Liver (tissue), 9 donors: Measurements from ENCODE around the gene LATS2. TPM values are rescaled to one million over a fixed set of nuclear protein-coding genes. Genes with fewer than 3 reads are reported as not detected.

ENCODE experiments used
- DNase-seq: peaks from one replicate; pipeline ENCODE4 v3.0.0-alpha.2; 2017; ENCODE audit warnings: low spot score
- H3K27ac ChIP-seq, 2 donors: one replicate each; pipeline ENCODE4 v1.7.0; 2013; ENCODE audit warnings: inconsistent platforms in 2 of 2, low read length in 2 of 2, control low read depth in 1 of 2, low read depth in 1 of 2, mild to moderate bottlenecking in 1 of 2
- H3K27me3 ChIP-seq, 4 donors: one replicate each; pipeline versions ENCODE4 v1.6.1 to v1.7.0; 2013; ENCODE audit warnings: low read length in 3 of 4, inconsistent platforms in 1 of 4, mild to moderate bottlenecking in 1 of 4, moderate library complexity in 1 of 4; ENCODE audit not compliant: control insufficient read depth in 4 of 4, insufficient read depth in 4 of 4
- H3K36me3 ChIP-seq, 4 donors: one replicate each; pipeline versions ENCODE4 v1.6.1 to v1.7.0; 2013; ENCODE audit warnings: low read length in 3 of 4, mild to moderate bottlenecking in 3 of 4, low read depth in 1 of 4, moderate library complexity in 1 of 4; ENCODE audit not compliant: control insufficient read depth in 4 of 4, insufficient read depth in 3 of 4
- H3K4me1 ChIP-seq, 4 donors: one replicate each; pipeline versions ENCODE4 v1.6.1 to v1.7.0; 2013; ENCODE audit warnings: low read length in 3 of 4, mild to moderate bottlenecking in 3 of 4, moderate library complexity in 1 of 4; ENCODE audit not compliant: control insufficient read depth in 4 of 4, insufficient read depth in 4 of 4
- H3K4me3 ChIP-seq, 3 donors: one replicate each; pipeline versions ENCODE4 v1.6.1 to v1.7.0; 2013; ENCODE audit warnings: low read length in 3 of 3, control low read depth in 1 of 3, low read depth in 1 of 3, mild to moderate bottlenecking in 1 of 3
- H3K9ac ChIP-seq, 2 donors: one replicate each; pipeline ENCODE4 v1.7.0; 2013; ENCODE audit warnings: low read length in 2 of 2, mild to moderate bottlenecking in 2 of 2, moderate library complexity in 2 of 2, control low read depth in 1 of 2, low read depth in 1 of 2
- H3K9me3 ChIP-seq, 4 donors: one replicate each; pipeline versions ENCODE4 v1.6.1 to v1.7.0; 2013; ENCODE audit warnings: low read length in 3 of 4; ENCODE audit not compliant: control insufficient read depth in 4 of 4
- EGR1 ChIP-seq, 2 donors: IDR thresholded peaks; 2 replicates each; pipeline ENCODE4 v1.6.1; 2016 to 2018; ENCODE audit warnings: antibody characterized with exemption in 2 of 2, low read depth in 2 of 2
- FOXA1 ChIP-seq: IDR thresholded peaks from 2 replicates; pipeline ENCODE4 v1.6.1; 2016; ENCODE audit warnings: antibody characterized with exemption
- FOXA2 ChIP-seq: IDR thresholded peaks from 2 replicates; pipeline ENCODE4 v1.6.1; 2016; ENCODE audit warnings: antibody characterized with exemption
- GABPA ChIP-seq, 2 donors: IDR thresholded peaks in 1 of 2; conservative IDR thresholded peaks in 1 of 2; 2 replicates each; pipeline ENCODE4 v1.6.1; 2016; ENCODE audit warnings: antibody characterized with exemption in 2 of 2, mild to moderate bottlenecking in 1 of 2, moderate library complexity in 1 of 2
- HNF4A ChIP-seq, 2 donors: conservative IDR thresholded peaks; 2 replicates each; pipeline ENCODE4 v1.6.1; 2016; ENCODE audit warnings: antibody characterized with exemption in 2 of 2, mild to moderate bottlenecking in 2 of 2
- HNF4G ChIP-seq: IDR thresholded peaks from 2 replicates; pipeline ENCODE4 v1.6.1; 2016; ENCODE audit warnings: antibody characterized with exemption
- JUND ChIP-seq, 2 donors: IDR thresholded peaks; 2 replicates each; pipeline ENCODE4 v1.6.1; 2016; ENCODE audit warnings: antibody characterized with exemption in 2 of 2
- NR2F2 ChIP-seq: IDR thresholded peaks from 2 replicates; pipeline ENCODE4 v1.6.1; 2016; ENCODE audit warnings: antibody characterized with exemption
- RAD21 ChIP-seq, 2 donors: IDR thresholded peaks; 2 replicates each; pipeline ENCODE4 v1.6.1; 2016; ENCODE audit warnings: antibody characterized with exemption in 2 of 2, mild to moderate bottlenecking in 2 of 2
- RXRA ChIP-seq, 2 donors: IDR thresholded peaks; 2 replicates each; pipeline ENCODE4 v1.6.1; 2017 to 2018; ENCODE audit warnings: antibody characterized with exemption in 2 of 2, mild to moderate bottlenecking in 1 of 2
- SP1 ChIP-seq: IDR thresholded peaks from 2 replicates; pipeline ENCODE4 v1.6.1; 2018; ENCODE audit warnings: antibody characterized with exemption, mild to moderate bottlenecking
- TAF1 ChIP-seq: conservative IDR thresholded peaks from 2 replicates; pipeline ENCODE4 v1.6.1; 2016; ENCODE audit warnings: antibody characterized with exemption, mild to moderate bottlenecking
- YY1 ChIP-seq: IDR thresholded peaks from 2 replicates; pipeline ENCODE4 v1.6.1; 2016; ENCODE audit warnings: antibody characterized with exemption, mild to moderate bottlenecking
- ZBTB33 ChIP-seq: IDR thresholded peaks from 2 replicates; pipeline ENCODE4 v1.6.1; 2016; ENCODE audit warnings: antibody characterized with exemption
- WGBS: extraction: QIAGEN DNeasy Blood & Tissue Kit; methylation state at CpG from one replicate; pipeline ENCODE4 v1.1.7; 2013; 5-methylcytosine and 5-hydroxymethylcytosine counted together
- polyA plus RNA-seq, 2 donors: library from polyadenylated mRNA; stranded (reverse) in 1 of 2; unstranded in 1 of 2; fragments of 200-250 nt in 1 of 2; fragments of >200 nt in 1 of 2; fragmentation: Nextera tagmentation in 1 of 2; extraction: Ambion mirVana in 1 of 2; gene quantifications; one replicate each; pipeline versions ENCODE4 v1.2.1 to v1.2.3, GENCODE V29; 2013 to 2015
- total RNA-seq, 2 donors: library from RNA; depleted of rRNA; stranded (reverse); fragments of >200 nt; gene quantifications; one replicate each; pipeline ENCODE4 v1.2.3, GENCODE V29; 2014
- TF ChIP-seq, protein P1 (sequence below): IDR thresholded peaks from 2 replicates; pipeline ENCODE4 v1.6.1; 2016; ENCODE audit warnings: antibody characterized with exemption
- TF ChIP-seq, protein P2 (sequence below): IDR thresholded peaks from 2 replicates; pipeline ENCODE4 v1.6.1; 2016; ENCODE audit warnings: antibody characterized with exemption
- TF ChIP-seq, protein P3 (sequence below): fragments of 150-350 bp; IDR thresholded peaks from 2 replicates; pipeline ENCODE4 v1.5.1; 2017; ENCODE audit warnings: improper control_type of control experiment, low read depth, low read length; ENCODE audit not compliant: missing input control
- donor health status: healthy.
- donor health status: healthy.
- donor health status: healthy.
- donor health status: healthy.
- donor health status: healthy.

Gene LATS2
- total and polyA plus RNA-seq, 4 donors, result 1.6 to 7.0 (median 4.4) TPM

DNA sequence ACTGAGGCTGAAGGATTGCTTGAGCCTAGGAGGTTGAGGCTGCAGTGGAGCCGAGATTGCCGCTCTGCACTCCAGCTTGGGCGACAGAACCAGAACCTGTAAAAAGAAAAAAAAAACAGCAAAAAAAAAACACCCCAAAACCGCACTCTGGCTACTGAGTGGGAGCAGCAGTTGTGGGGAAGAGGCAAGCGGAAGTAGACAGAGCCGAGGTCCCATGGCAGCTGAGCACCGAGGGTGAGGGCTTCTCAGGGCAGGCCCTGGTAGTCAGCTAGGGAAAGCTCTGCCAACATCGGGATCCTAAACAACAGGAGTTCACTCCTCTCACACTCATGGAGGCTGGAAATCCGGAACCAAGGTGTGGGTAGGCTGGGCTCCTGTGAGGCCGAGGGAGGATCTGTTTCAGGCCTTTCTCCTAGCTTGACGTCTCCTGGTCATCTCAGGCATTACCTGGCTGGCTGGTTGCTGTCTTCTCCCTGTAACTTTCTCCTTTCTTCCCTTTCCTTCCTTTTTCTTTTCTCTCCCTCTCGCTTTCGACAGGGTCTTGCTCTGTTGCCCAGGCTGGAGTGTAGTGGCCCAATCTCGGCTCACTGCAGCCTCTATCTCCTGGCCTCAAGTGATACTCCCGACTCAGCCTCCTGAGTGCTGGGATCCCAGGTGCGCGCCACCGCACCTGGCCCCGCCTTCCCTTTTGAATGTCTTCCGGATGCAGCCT lies 15.8 kb upstream of the LATS2 start:
- no peak for DNase-seq
- Histone ChIP-seq H3K9me3 (no peaks in the 10 kb centered on the region), H3K27ac (no peak overlapping the region), H3K27me3 (no peaks in the 10 kb centered on the region), H3K4me3 (no peak overlapping the region), H3K36me3 (no peaks in the 10 kb centered on the region), H3K9ac (no peak overlapping the region), H3K4me1 (peaks cover 0 to 5% (median 4%) of the 10 kb centered on the region in 4 donors)
- WGBS, result 94% methylated on average over 20 of the region's 20 CpGs
- TF ChIP-seq FOXA2, result no peak

DNA sequence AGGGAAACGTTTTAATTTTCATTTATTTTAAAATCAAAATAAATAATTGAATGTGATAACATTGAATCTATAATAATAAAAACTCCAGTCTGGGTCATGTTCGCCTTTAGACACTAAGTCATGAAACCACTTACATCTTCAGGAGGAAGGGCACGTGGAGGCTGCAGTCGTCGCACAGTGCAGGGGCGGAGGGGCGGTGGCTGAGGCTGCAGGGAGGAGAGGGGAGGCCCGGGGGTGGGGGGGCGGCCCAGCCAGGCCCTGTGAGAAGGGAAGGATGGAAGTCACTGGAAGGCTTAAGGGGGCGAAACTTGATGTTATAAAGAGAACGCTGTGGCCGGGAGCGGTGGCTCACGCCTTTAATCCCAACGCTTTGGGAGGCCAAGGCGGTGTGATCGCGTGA lies 14.9 kb upstream of the LATS2 start:
- TF ChIP-seq HNF4A (conservative IDR thresholded peaks at IDR 0.05), result no peak
- no peak for TF ChIP-seq RAD21 (IDR thresholded peaks at IDR 0.05)
- TF ChIP-seq, protein P1, sequence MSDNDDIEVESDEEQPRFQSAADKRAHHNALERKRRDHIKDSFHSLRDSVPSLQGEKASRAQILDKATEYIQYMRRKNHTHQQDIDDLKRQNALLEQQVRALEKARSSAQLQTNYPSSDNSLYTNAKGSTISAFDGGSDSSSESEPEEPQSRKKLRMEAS, result no peak
- TF ChIP-seq, protein P2, sequence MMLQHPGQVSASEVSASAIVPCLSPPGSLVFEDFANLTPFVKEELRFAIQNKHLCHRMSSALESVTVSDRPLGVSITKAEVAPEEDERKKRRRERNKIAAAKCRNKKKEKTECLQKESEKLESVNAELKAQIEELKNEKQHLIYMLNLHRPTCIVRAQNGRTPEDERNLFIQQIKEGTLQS, result no peak
- TF ChIP-seq GABPA (IDR thresholded peaks at IDR 0.05 in 1 of 2, conservative IDR thresholded peaks at IDR 0.05 in 1 of 2), result no peak
- TF ChIP-seq FOXA2, result no peak
- TF ChIP-seq EGR1 (IDR thresholded peaks at IDR 0.05; ENCODE audit: low read depth in 2 of 2), result no peak
- TF ChIP-seq NR2F2, result no peak
- no peak for TF ChIP-seq FOXA1
- TF ChIP-seq JUND (IDR thresholded peaks at IDR 0.05), result no peak
- TF ChIP-seq YY1, result no peak
- TF ChIP-seq SP1, result no peak
- DNase-seq, result no peak
- Histone ChIP-seq H3K9me3 (no peaks in the 10 kb centered on the region), H3K9ac (no peak overlapping the region), H3K27ac (no peak overlapping the region), H3K4me1 (peaks cover 0 to 5% (median 4%) of the 10 kb centered on the region in 4 donors), H3K36me3 (no peaks in the 10 kb centered on the region), H3K27me3 (no peaks in the 10 kb centered on the region), H3K4me3 (peak overlapping the region in 1 of 3 donors; percentile 44)
- WGBS, result 72% methylated on average over 18 of the region's 18 CpGs

- H3K9ac ChIP-seq, result peak overlapping the region in 1 of 2 donors; percentile 44
- TF ChIP-seq RAD21 (IDR thresholded peaks at IDR 0.05) (no peak), ZBTB33 (no peak), EGR1 (IDR thresholded peaks at IDR 0.05; ENCODE audit: low read depth in 2 of 2) (no peak), RXRA (IDR thresholded peaks at IDR 0.05) (no peak), NR2F2 (no peak), YY1 (no peak), HNF4A (conservative IDR thresholded peaks at IDR 0.05) (no peak), FOXA2 (no peak), FOXA1 (no peak), JUND (IDR thresholded peaks at IDR 0.05) (no peak), TAF1 (no peak), GABPA (IDR thresholded peaks at IDR 0.05 in 1 of 2, conservative IDR thresholded peaks at IDR 0.05 in 1 of 2) (no peak), HNF4G (no peak)
- TF ChIP-seq, protein P3, sequence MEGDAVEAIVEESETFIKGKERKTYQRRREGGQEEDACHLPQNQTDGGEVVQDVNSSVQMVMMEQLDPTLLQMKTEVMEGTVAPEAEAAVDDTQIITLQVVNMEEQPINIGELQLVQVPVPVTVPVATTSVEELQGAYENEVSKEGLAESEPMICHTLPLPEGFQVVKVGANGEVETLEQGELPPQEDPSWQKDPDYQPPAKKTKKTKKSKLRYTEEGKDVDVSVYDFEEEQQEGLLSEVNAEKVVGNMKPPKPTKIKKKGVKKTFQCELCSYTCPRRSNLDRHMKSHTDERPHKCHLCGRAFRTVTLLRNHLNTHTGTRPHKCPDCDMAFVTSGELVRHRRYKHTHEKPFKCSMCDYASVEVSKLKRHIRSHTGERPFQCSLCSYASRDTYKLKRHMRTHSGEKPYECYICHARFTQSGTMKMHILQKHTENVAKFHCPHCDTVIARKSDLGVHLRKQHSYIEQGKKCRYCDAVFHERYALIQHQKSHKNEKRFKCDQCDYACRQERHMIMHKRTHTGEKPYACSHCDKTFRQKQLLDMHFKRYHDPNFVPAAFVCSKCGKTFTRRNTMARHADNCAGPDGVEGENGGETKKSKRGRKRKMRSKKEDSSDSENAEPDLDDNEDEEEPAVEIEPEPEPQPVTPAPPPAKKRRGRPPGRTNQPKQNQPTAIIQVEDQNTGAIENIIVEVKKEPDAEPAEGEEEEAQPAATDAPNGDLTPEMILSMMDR, result no peak
- TF ChIP-seq, protein P1, result no peak
These were observed 14.2 kb upstream of the LATS2 start for GRCh38 chr13:21075379-21076249.

More at GRCh38 chr13:21075379-21076249, 14.2 kb upstream of the LATS2 start:
- Histone ChIP-seq H3K36me3 (no peaks in the 10 kb centered on the region), H3K4me3 (peak overlapping the region in 2 of 3 donors; percentile 44 to 49), H3K27me3 (no peaks in the 10 kb centered on the region), H3K4me1 (peaks cover 0 to 5% (median 4%) of the 10 kb centered on the region in 4 donors), H3K9me3 (no peaks in the 10 kb centered on the region), H3K27ac (peak overlapping the region; percentile 19 to 28)
- no peak for DNase-seq
- WGBS, result 9% methylated on average over 61 of the region's 64 CpGs
